ENCODE measurements around the gene PMP22. TPM values are rescaled to one million over a fixed set of nuclear protein-coding genes. Genes with fewer than 3 reads are reported as not detected.

Gene PMP22
- total RNA-seq, 2 experiments from 2014 or later: not detected

GRCh38 chr17:15269087-15269779 is 4.1 kb upstream of the PMP22 start:
- Histone ChIP-seq H3K27me3 (ENCODE audit: control insufficient read depth in 1 of 2, insufficient read depth in 2 of 2, low read length in 2 of 2) (peaks cover 16 to 25% of the 10 kb centered on the region in 2 experiments), H3K27ac (ENCODE audit: low read depth in 1 of 2, low read length in 2 of 2) (no peak overlapping the region), H3K4me1 (ENCODE audit: insufficient read depth, low read length) (no peaks in the 10 kb centered on the region), H3K9me3 (ENCODE audit: control insufficient read depth in 1 of 2, insufficient read depth in 1 of 2, low read length in 2 of 2) (no peaks in the 10 kb centered on the region), H3K36me3 (ENCODE audit: insufficient read depth, low read length) (no peaks in the 10 kb centered on the region), H3K4me3 (ENCODE audit: low read length) (no peak overlapping the region)
- no peak overlapping the region for H3K27ac Mint-ChIP-seq
- no peaks in the 10 kb centered on the region for H3K9me3 Mint-ChIP-seq
- ChIA-PET POLR2A (no interaction called here), CTCF (no interaction called here)
- no peak for TF ChIP-seq CTCF (IDR thresholded peaks at IDR 0.05)
- ATAC-seq (ENCODE audit: poor library complexity) (no peak), DNase-seq (no peak)
- no peak overlapping the region for H3K4me3 Mint-ChIP-seq
- H3K27me3 Mint-ChIP-seq: peaks cover 39% of the 10 kb centered on the region
- intact Hi-C loops (cut with DNase I, micrococcal nuclease): no loop called here
- H3K36me3 Mint-ChIP-seq (ENCODE audit: low read depth): no peaks in the 10 kb centered on the region
- H3K4me1 Mint-ChIP-seq (ENCODE audit: low read depth): no peaks in the 10 kb centered on the region

DNA sequence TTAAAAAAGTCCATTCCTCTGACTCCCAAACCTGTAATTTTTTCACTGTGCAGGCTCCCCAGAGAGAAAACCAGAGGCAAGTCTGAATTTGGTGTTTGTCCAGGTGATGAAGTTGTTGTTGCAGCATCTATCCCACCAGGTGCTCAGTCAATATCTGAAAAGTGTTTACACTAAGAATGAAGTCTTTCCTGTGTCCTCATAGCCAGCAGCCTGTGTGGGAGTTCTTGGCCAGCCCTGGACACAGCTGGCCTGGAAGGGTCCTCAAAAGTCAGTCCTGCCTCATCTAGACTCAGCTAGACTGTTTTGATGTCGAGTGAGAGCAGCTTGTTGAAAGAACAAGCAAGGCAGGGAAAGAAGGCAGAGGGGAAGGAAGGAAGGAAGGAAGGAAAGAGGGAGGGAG is 3.3 kb upstream of the PMP22 start:
- Histone ChIP-seq H3K4me3 (ENCODE audit: low read length) (no peak overlapping the region), H3K9me3 (ENCODE audit: control insufficient read depth in 1 of 2, insufficient read depth in 1 of 2, low read length in 2 of 2) (no peaks in the 10 kb centered on the region), H3K36me3 (ENCODE audit: insufficient read depth, low read length) (no peaks in the 10 kb centered on the region), H3K27ac (ENCODE audit: low read depth in 1 of 2, low read length in 2 of 2) (no peak overlapping the region), H3K4me1 (ENCODE audit: insufficient read depth, low read length) (no peaks in the 10 kb centered on the region), H3K27me3 (ENCODE audit: control insufficient read depth in 1 of 2, insufficient read depth in 2 of 2, low read length in 2 of 2) (peaks cover 23% of the 10 kb centered on the region in 2 experiments)
- ATAC-seq (ENCODE audit: poor library complexity) (no peak), DNase-seq (no peak)
- no peak overlapping the region for H3K27ac Mint-ChIP-seq
- peaks cover 44% of the 10 kb centered on the region for H3K27me3 Mint-ChIP-seq
- H3K4me3 Mint-ChIP-seq: no peak overlapping the region
- H3K4me1 Mint-ChIP-seq (ENCODE audit: low read depth): no peaks in the 10 kb centered on the region
- intact Hi-C loops (cut with DNase I, micrococcal nuclease): no loop called here
- no peaks in the 10 kb centered on the region for H3K36me3 Mint-ChIP-seq (ENCODE audit: low read depth)
- CTCF ChIA-PET: no interaction called here
- TF ChIP-seq CTCF (IDR thresholded peaks at IDR 0.05): no peak
- POLR2A ChIA-PET: no interaction called here
- H3K9me3 Mint-ChIP-seq: no peaks in the 10 kb centered on the region

DNA sequence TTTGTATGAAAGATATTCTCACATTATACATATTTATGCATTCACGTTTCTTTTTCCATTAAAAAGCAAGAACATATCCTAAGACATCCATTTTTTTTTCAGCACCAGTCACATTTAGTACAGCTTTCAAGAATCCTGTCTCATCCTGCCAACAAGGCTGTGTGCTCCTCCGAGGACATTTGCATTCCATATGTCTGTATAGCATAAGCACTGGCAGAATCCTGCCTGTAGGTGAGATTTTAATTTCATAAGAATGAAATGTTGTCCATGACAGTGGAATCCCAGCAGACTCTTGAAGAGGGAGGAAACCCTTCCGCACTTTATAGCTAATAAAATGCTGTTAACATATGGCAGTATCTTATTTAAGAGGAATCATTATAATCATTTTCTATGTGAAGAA is 2.9 kb upstream of the PMP22 start:
- intact Hi-C loops (cut with DNase I, micrococcal nuclease): no loop called here
- POLR2A ChIA-PET: no interaction called here
- no peak overlapping the region for H3K27ac Mint-ChIP-seq

More for the DNA sequence above, 2.9 kb upstream of the PMP22 start:
- H3K9me3 ChIP-seq (ENCODE audit: control insufficient read depth in 1 of 2, insufficient read depth in 1 of 2, low read length in 2 of 2): peaks cover 0 to 3% of the 10 kb centered on the region in 2 experiments
- H3K9me3 Mint-ChIP-seq: no peaks in the 10 kb centered on the region
- no peaks in the 10 kb centered on the region for H3K4me1 ChIP-seq (ENCODE audit: insufficient read depth, low read length)
- CTCF ChIA-PET: no interaction called here
- H3K27me3 ChIP-seq (ENCODE audit: control insufficient read depth in 1 of 2, insufficient read depth in 2 of 2, low read length in 2 of 2): peaks cover 26 to 27% of the 10 kb centered on the region in 2 experiments
- no peak overlapping the region for H3K27ac ChIP-seq (ENCODE audit: low read depth in 1 of 2, low read length in 2 of 2)
- no peaks in the 10 kb centered on the region for H3K36me3 Mint-ChIP-seq (ENCODE audit: low read depth)
- H3K4me3 Mint-ChIP-seq: no peak overlapping the region
- DNase-seq (no peak), ATAC-seq (ENCODE audit: poor library complexity) (no peak)
- no peak for TF ChIP-seq CTCF (IDR thresholded peaks at IDR 0.05)
- no peak overlapping the region for H3K4me3 ChIP-seq (ENCODE audit: low read length)
- H3K4me1 Mint-ChIP-seq (ENCODE audit: low read depth): no peaks in the 10 kb centered on the region
- peaks cover 47% of the 10 kb centered on the region for H3K27me3 Mint-ChIP-seq
- no peaks in the 10 kb centered on the region for H3K36me3 ChIP-seq (ENCODE audit: insufficient read depth, low read length)

All from CD4-positive, alpha-beta T cell (primary cell).